Endodermal cell (in vitro differentiated cells): ENCODE data around the gene PPP4R2. TPM values are rescaled to one million over a fixed set of nuclear protein-coding genes. Genes with fewer than 3 reads are reported as not detected.
A peak's percentile ranks its signal among the peaks of the same experiment; 100 is the strongest.

Experiments used
- DNase-seq: peaks from one replicate; pipeline ENCODE4 v3.0.0-alpha.2; 2017
- H3K27ac ChIP-seq: 2 replicates; pipeline ENCODE4 v1.5.1; 2013; ENCODE audit warnings: mild to moderate bottlenecking, low read depth, low read length, moderate library complexity
- H3K27me3 ChIP-seq: 2 replicates; pipeline ENCODE4 v1.6.1; 2013; ENCODE audit warnings: mild to moderate bottlenecking, low read length, moderate library complexity; ENCODE audit not compliant: insufficient read depth, control insufficient read depth, poor library complexity, severe bottlenecking
- H3K36me3 ChIP-seq: 2 replicates; pipeline ENCODE4 v1.7.0; 2013; ENCODE audit warnings: mild to moderate bottlenecking, low read length, moderate library complexity; ENCODE audit not compliant: control insufficient read depth, insufficient read depth
- H3K4me1 ChIP-seq: one replicate; pipeline ENCODE4 v1.7.0; 2013; ENCODE audit warnings: low read length; ENCODE audit not compliant: control insufficient read depth, insufficient read depth
- H3K4me3 ChIP-seq: 2 replicates; pipeline ENCODE4 v1.5.1; 2013; ENCODE audit warnings: mild to moderate bottlenecking, low read length, moderate library complexity
- H3K9ac ChIP-seq: 2 replicates; pipeline ENCODE4 v1.6.1; 2013; ENCODE audit warnings: mild to moderate bottlenecking, low read length, moderate library complexity; ENCODE audit not compliant: poor library complexity, severe bottlenecking; ENCODE audit errors: extremely low read depth
- H3K9me3 ChIP-seq: 2 replicates; pipeline ENCODE4 v1.6.1; 2013; ENCODE audit warnings: mild to moderate bottlenecking, low read length, moderate library complexity; ENCODE audit not compliant: control insufficient read depth
- H3K27ac Mint-ChIP-seq: 2 replicates; pipeline ENCODE4 v1.8.0; 2020; ENCODE audit warnings: mixed read lengths
- H3K27me3 Mint-ChIP-seq: 2 replicates; pipeline ENCODE4 v1.8.0; 2021; ENCODE audit warnings: mild to moderate bottlenecking, mixed read lengths; ENCODE audit not compliant: insufficient read depth
- H3K36me3 Mint-ChIP-seq: 2 replicates; pipeline ENCODE4 v1.8.0; 2020; ENCODE audit warnings: low read depth, mixed read lengths
- H3K4me1 Mint-ChIP-seq: 2 replicates; pipeline ENCODE4 v1.8.0; 2020; ENCODE audit warnings: mixed read lengths
- H3K4me3 Mint-ChIP-seq: 2 replicates; pipeline ENCODE4 v1.8.0; 2020; ENCODE audit warnings: mild to moderate bottlenecking, moderate library complexity, mixed read lengths
- H3K9me3 Mint-ChIP-seq: 2 replicates; pipeline ENCODE4 v1.8.0; 2020; ENCODE audit warnings: mild to moderate bottlenecking, mixed read lengths
- WGBS, 2 experiments: methylation state at CpG; one replicate each; pipeline versions ENCODE4 v1.1.5 to v1.1.7; 2013; ENCODE audit warnings: missing lambda C conversion rate in 2 of 2, mixed read lengths in 1 of 2; ENCODE audit not compliant: insufficient coverage in 1 of 2, insufficient read length in 1 of 2; 5-methylcytosine and 5-hydroxymethylcytosine counted together
- total RNA-seq, 2 donors: library from RNA; stranded (reverse); fragmentation: NEBNext Ultra II Directional in 1 of 2; extraction: Animal tissue kit (Norgen Biotek cat#: 25700) in 1 of 2; gene quantifications; 2 replicates in 1 of 2; 3 replicates in 1 of 2; pipeline ENCODE4 v1.2.1, GENCODE V29; 2021
- TF ChIP-seq, protein P1 (sequence below): fragments of 200-600 bp; sonication (generic); conservative IDR thresholded peaks from 2 replicates; pipeline ENCODE4 v1.5.0; 2021; ENCODE audit warnings: antibody characterized with exemption, mild to moderate bottlenecking

PPP4R2 gene
- total RNA-seq, 2 donors from 2014 or later = 133 to 157 TPM

DNA sequence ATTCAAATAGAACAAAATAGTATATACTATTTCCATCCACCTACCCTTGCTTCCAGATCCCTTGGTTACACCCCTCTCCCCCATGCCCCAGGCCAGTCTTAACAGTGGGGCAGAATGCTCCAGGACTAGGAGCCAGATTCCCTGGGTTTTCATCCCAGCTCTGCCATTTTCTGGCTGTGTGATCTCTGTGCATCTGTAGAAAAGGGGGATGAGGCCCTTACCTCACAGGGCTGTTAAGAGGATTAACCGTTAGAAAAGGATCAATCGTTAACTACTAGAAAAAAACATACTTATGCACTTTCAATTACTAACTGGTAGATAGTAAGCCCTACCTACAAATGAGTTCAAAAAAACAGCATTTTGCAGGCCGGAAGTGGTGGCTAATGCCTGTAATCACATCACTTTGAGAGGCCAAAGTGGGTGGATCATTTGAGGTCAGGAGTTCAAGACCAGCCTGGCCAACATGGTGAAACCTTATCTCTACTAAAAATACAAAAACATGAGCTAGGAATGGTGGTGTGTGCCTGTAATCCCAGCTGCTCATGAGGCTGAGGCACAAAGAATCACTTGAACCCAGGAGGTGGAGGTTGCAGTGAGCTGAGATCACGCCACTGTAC is 76.6 kb downstream of the PPP4R2 start:
- Mint-ChIP-seq H3K9me3 (no peaks in the 10 kb centered on the region), H3K4me3 (no peak overlapping the region), H3K4me1 (peaks cover 13% of the 10 kb centered on the region), H3K27me3 (no peaks in the 10 kb centered on the region), H3K27ac (peak overlapping the region; percentile 57), H3K36me3 (peaks cover 4% of the 10 kb centered on the region)
- H3K9ac ChIP-seq = no peak overlapping the region
- H3K27ac ChIP-seq = no peak overlapping the region
- peaks cover 7% of the 10 kb centered on the region for H3K36me3 ChIP-seq
- TF ChIP-seq, protein P1, sequence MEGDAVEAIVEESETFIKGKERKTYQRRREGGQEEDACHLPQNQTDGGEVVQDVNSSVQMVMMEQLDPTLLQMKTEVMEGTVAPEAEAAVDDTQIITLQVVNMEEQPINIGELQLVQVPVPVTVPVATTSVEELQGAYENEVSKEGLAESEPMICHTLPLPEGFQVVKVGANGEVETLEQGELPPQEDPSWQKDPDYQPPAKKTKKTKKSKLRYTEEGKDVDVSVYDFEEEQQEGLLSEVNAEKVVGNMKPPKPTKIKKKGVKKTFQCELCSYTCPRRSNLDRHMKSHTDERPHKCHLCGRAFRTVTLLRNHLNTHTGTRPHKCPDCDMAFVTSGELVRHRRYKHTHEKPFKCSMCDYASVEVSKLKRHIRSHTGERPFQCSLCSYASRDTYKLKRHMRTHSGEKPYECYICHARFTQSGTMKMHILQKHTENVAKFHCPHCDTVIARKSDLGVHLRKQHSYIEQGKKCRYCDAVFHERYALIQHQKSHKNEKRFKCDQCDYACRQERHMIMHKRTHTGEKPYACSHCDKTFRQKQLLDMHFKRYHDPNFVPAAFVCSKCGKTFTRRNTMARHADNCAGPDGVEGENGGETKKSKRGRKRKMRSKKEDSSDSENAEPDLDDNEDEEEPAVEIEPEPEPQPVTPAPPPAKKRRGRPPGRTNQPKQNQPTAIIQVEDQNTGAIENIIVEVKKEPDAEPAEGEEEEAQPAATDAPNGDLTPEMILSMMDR = no peak
- no peaks in the 10 kb centered on the region for H3K27me3 ChIP-seq
- no peak for DNase-seq
- 87 to 91% methylated on average over 3 to 4 of the region's 4 CpGs for WGBS, 2 experiments
- H3K4me3 ChIP-seq = no peak overlapping the region
- no peaks in the 10 kb centered on the region for H3K4me1 ChIP-seq
- H3K9me3 ChIP-seq = no peaks in the 10 kb centered on the region

DNA sequence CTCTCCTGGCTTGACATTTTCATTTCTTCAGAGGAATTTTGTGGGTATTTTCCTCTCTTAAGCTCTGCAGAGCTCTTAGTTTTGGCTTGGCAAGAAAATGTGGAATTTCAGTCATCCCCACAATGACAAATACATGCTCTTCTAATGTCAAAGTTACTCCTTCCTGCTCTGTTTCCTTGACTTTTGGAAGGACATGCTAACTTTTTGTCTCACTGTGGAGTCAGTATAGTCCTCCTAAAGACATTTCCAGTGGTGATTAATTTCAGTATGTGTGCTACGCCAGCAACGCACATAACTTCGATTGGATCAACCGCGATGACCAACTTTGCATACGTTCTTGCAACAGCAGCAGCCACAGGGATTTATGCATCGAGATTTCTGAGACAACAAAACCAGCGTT is 78.2 kb downstream of the PPP4R2 start:
- H3K9ac ChIP-seq = no peak overlapping the region
- no peak for DNase-seq
- WGBS, 2 experiments = 92 to 93% methylated on average over 8 of the region's 8 CpGs
- Mint-ChIP-seq H3K27me3 (no peaks in the 10 kb centered on the region), H3K27ac (no peak overlapping the region), H3K4me3 (no peak overlapping the region), H3K4me1 (peaks cover 13% of the 10 kb centered on the region), H3K36me3 (no peaks in the 10 kb centered on the region), H3K9me3 (no peaks in the 10 kb centered on the region)
- H3K27ac ChIP-seq = no peak overlapping the region
- no peaks in the 10 kb centered on the region for H3K27me3 ChIP-seq
- H3K36me3 ChIP-seq = no peaks in the 10 kb centered on the region
- TF ChIP-seq, protein P1 = no peak
- no peaks in the 10 kb centered on the region for H3K9me3 ChIP-seq
- no peak overlapping the region for H3K4me3 ChIP-seq
- no peaks in the 10 kb centered on the region for H3K4me1 ChIP-seq

DNA sequence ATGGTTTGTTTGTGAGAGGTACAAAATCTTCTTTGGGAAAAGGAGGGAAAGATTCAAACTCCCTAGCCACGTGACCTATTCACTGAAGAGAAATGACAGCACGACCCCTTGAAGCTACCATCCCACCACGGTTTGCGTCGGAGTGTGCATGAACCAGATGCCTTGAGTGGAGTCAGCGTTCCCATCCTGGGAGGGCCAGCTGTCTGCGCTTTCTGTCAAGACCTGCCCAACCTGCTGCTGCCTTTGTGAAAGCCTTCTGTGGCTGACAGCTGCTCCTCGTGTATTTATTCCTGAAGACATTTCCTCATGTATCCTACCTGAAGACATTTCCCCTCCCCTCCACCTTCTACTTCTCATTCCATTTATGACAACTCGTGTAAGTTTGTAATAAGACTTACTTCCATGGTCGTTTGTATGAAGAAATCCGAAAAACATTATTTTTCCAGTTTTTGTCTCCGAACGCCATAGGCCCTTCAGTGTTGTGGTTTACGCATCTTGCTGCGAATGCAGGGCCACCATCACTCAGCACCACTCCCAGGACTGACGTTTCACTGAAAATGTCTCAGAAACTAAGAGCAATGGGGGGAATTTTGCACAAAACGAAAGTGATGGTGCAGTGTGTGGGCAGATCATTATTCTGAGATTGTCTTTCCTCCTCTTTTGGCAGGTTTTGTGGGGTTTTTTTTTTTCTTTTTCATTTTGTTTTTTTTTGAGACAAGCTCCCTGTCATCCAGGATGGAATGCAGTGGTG is 83.8 kb downstream of the PPP4R2 start:
- WGBS, 2 experiments = 91 to 93% methylated on average over 17 of the region's 17 CpGs
- Mint-ChIP-seq H3K36me3 (no peaks in the 10 kb centered on the region), H3K27ac (no peak overlapping the region), H3K9me3 (no peaks in the 10 kb centered on the region), H3K4me3 (no peak overlapping the region), H3K27me3 (no peaks in the 10 kb centered on the region), H3K4me1 (no peaks in the 10 kb centered on the region)
- Histone ChIP-seq H3K27ac (no peak overlapping the region), H3K27me3 (no peaks in the 10 kb centered on the region), H3K9ac (no peak overlapping the region), H3K4me1 (no peaks in the 10 kb centered on the region), H3K9me3 (no peaks in the 10 kb centered on the region), H3K36me3 (no peaks in the 10 kb centered on the region), H3K4me3 (no peak overlapping the region)
- TF ChIP-seq, protein P1 = no peak
- DNase-seq = no peak
